Stimulated activated CD4-positive, alpha-beta T cell treated with anti-CD3 and anti-CD28 coated beads, Interleukin-12 subunit alpha, Interleukin-12 subunit beta, amount 100 ng/mL, for 24 hours (primary cell): ENCODE measurements around the gene PTPN14.

ENCODE experiments used
- DNase-seq, 2 experiments: peaks; one replicate each; pipeline ENCODE4 v3.0.0-alpha.2; 2020; ENCODE audit warnings: low read depth in 2 of 2

PTPN14 gene

DNA sequence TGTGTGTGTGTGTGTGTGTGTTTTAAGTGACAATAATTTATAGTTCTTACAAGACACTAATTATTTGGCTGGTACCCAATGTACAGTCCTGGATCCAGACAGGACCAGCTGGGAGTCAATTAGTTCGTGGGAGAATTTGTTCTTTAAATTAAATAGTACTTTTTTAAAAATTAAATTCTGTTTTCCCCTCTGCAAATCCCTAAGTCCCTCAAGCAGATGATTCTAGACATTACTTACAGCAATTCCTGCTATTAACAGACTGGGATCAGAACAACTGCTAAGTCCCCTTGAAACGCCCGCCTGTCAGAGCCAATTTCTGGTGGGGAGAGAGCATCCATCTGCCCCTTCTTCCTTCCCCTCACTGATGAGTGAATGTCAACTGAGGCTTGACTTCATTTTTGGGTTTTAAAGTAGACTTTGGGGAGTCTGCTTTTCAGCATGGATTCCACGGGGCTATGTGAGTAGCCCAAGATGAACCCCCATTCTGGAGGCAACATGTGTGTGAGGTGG, 186.6 kb downstream of the PTPN14 start:
- no peak for DNase-seq

DNA sequence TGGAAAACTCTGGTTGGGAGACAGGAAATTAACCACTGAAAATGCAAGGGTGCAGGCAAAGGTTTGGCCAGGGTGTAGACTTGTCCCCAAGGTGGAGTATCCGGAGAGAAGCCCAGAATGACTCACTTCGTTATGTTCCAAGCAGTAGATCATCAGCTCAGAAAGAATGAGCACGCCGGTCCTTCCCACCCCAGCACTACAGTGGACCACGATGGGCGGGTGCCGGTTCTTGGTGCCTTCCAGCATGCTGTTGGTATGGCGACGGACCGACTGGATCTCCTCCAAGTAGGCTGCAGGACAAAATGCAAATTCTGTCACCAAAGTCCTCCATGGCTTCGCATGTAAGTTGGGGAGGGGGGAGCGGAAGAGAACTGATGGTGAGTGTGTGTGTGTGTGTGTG, 187.0 kb downstream of the PTPN14 start:
- no peak for DNase-seq

DNA sequence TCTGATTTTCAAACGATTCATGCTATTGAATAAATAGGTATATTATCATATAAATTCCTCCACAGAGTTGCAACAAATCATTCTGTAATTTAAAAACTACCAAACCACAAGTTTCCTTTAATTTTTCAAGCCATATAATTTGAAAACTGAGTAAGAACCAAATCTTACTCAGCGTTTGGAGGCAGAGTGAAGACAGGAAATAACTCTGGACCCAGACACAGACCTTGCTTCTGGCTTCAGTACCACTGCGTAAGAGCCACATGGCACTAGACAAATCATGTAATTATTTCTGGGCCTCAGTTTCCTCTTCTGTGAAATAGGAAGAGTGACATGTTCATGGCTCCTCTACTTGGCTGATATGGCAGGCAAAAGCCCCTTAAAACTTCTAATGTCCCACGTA, 188.0 kb downstream of the PTPN14 start:
- DNase-seq, result no peak

DNA sequence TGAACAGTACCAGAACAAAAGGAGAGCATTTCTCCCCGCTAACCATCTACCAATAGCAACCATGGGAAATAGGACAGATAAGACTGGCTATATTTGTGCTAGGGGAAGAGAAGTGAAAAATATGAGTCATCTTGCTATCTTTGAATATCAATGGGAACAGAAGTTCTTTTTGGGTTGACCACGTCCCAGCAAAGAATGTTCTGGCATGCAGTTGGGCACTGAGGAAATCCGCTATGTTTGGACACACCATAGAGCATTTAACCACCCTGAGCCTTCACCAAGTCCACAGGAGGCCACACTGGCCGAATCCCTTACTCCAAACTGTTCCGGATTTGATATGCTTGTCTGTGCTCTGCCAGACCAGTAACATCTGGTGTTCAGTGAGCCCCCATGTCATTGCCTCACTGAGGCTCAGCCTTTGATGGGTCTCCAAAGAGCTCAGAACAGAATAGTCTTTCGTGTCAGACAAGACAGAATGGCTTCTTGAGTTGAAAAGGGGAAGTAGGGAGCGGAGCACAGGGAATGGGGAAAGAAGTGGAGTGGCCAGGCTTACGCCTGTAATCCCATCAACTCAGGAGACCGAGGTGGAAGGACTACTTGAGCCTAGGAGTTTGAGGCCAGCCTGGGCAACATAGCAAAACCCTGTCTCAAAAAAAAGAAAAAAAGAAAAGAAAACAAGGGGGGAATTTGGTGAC, 189.1 kb downstream of the PTPN14 start:
- DNase-seq, result no peak

DNA sequence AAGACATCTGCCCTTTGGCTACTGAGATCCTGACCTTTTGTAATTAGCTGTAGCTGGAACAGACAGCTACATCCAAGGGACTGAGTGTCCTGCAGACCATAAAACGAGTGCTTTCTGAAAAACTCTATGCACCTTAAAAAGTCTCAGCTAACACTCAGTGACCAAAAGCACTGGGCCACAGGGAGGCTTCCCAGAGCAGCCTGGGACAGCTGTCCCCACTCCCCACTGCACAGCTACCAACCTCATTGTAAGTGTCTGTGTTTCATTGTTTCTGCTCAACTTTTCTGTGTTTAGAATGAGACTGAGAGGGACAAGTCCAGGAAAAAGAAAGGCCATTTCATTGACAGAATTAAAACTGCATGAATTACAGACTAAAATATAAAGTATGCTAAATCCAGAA, 189.8 kb downstream of the PTPN14 start:
- no peak for DNase-seq

DNA sequence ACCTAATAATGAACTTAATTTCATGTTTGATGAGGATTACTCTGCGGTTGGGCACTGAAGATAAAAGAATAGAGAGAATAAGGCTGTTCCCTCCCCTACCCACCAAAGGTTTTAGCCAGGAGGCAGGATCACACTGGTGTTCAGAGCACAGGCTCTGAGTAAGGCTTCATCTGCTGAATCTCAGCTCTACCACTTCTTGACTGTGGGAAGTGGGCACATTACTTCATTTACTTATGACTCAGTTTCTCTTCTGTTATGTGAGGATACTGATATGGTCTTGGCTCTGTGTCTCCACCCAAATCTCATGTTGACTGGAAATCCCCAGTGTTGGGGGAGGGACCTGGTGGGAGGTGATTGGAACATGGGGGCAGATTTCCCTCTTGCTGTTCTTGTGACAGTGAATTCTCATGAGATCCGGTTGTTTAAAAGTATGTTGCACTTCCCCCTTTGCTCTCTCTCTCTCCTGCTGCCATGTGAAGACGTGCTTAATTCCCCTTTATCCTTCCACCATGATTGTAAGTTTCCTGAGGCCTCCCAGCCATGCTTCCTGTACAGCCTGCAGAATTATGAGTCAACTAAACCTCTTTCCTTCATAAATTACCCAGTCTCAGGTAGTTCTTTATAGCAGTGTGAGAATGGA, 190.8 kb downstream of the PTPN14 start:
- DNase-seq, result no peak

DNA sequence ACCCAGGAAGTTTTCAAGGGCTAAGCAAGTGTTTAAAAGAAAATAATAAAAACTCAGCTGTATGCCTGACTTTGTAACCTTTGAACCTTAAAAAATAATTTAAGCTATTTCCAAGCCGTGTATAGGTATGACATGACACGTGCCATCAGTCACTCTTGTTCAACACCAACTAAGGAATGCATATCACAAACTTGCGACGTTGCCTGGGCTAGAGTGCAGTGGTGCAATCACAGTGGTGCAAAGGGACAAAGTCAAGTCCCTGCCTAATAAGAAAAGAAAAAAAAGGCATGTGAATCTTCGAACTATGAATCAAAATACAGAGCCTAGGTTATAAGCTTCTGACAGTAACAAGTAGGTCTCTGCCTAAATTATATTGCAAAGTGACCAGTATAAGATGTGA, 191.3 kb downstream of the PTPN14 start:
- DNase-seq, result no peak

DNA sequence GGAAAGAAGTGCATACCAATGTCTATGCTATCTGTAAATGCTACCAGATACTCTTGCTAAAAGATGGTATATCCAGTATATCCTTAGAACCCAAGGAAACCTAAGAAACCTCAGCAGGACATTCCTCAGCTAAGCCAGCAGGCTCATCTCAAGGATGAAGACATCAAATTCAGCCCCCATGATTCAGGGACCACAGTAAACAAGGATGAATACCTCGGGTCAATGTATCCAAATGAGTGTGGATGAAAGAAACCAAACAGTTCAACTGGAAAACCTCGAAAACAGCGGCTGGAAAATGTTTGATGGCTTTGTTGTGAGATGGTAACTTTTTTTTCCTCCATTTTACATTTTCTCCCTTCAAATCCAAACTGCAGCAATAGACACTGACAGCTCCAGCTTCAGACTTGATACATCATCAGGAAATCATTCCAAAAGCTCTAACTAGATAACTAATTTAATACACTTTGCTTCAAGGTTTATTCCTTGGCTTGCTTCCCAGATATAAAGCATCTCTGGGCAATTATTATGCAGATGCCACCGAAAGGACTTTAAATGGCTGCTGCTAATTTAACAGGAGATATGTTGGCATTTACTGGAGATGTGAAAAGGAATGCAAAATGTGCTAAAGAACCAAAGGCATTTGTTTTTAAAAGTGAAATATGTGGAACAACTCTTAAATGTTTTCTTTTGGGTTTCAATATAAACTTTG, 196.8 kb downstream of the PTPN14 start:
- no peak for DNase-seq

DNA sequence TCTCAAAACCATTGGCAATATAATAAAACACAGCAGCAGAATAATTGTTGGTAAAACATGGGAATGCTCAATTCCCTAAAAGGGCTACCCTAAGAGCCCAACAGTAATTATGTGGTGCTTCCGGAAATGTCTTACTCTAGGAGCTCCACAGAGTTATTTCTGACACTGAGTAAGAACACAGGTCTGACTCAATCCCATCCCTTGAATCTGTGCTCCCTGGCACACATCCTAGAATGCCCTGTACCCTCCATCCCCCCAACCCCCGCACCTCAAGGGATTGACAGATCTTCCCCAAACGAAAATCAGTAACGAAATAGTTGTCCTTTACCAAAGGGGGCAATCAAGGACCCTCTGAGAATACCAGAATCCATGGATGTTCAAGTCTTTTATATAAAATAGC, 198.6 kb downstream of the PTPN14 start:
- no peak for DNase-seq

DNA sequence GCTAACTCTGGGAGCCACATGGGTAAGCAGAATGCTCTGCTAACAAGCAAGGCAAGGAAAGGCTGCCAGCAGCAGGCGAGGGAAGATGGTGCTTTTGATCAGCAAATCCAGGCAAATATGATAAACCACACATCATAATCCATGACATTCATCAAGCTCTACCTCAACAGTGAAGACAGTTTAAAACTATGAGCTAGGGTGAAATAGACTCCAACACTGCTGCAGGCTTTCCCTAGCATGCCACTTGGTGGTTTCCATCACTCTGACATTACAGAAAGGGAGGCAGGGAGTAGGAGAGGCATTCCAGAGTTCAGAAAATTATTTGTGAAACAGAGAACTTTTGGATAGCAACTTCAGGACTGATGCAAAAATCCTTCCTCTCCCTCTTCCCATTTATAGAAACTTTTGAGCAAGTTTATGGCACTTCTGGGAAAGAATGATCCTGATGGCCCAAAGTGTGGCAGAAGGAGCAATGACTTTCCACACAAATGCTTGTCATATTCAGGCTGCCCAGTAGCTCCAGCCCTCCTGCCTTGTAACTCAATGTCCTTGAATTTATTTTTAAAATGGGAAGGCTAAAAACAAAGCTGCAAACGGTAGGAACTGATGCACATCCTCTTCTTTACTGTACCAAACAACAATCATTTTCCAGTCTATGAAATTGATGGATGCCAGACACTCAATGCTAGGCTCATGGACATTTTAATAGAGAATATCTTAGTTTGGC, 199.7 kb downstream of the PTPN14 start:
- DNase-seq, result no peak

DNA sequence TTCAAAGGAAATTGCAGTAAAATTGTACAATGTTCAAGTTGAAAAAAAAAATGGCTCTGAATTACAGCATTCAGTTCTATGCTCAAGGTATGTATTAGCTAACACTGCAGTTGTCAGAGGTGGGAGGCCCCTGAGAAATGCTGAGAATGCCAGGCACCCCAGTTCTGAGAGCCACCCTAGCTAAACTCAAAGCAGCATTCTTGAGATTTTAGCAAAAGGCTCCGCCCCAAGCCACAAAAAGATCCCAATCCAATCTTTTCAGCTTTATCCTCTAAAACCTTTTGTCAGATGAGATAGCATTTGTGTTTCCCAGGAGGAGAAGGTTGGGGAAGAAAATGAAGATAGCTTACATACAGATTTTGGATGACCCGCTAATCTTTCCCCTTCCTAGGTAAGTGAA, 201.6 kb downstream of the PTPN14 start:
- no peak for DNase-seq

DNA sequence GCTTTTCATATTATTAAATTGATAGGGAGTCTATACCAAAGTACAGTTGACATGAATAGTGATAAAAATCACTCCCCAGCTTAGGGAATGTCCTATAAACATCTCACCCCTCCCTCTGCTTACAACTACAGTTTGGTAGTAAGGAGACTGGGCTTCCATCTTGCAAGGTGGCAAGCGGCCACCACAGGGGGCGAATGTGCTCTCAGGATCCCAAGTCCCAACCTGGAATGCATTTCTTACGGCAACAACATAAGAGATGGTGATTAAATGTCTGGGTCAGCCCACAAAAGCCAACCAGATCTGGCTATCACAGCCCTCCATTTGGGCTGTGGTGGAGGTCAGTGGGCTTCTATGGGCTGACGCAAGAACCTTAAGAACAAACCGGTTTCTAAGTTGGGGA, 202.4 kb downstream of the PTPN14 start:
- no peak for DNase-seq

DNA sequence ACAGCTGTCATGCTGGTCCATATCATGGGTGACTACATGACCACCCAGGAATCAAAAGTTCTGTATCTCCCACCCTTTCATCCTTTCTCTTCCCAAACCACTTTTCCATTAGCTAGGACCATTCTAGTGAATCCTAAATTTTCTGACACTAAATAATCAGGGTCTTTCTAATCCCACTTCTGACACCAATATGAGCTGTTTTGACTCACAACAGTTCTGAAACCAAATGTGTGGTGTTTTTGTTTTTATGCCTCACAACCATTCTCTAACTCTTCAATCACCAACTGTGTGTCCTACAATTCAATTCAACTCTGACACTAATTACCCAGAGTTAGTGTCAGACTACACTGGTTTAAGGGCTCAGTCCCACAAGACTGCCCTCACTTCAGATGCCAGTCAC, 206.5 kb downstream of the PTPN14 start:
- DNase-seq, result no peak

DNA sequence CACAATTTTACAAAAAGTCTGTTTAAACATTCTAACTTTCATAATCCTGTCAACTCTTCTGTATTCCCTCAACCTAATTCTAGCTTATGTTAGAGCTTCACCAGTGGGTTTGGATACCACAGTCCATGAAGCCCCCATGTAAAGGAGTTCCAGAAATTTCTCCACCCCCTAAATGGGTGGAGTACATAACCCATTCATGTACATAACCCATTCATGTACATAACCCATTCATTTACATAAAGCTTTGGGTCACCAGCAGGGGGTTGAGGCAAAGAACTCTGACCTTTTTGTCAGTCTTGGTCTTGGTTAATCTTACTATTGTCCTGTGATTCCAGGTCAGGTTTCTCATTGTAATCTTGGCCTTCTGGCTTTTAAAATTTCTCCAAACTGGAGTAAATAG, 208.9 kb downstream of the PTPN14 start:
- no peak for DNase-seq

DNA sequence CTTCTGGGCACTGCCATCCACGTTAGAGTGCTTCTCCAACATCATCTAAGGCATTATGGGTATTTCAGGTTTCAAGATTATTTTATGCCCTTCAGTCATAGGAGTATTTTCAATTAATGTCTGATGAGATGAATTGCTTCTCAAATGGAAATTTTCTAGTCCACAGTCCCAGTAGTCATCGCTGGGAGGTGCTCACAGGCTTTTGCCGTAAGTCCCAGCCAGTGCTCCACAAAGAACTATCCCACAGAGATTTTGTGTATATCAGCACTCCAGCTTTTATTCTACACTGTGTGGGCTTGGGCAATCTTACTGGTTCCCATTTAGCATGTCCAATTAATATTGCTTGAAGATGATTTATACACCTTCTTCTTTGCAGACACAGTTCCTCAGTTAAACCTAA, 209.5 kb downstream of the PTPN14 start:
- DNase-seq, result no peak

DNA sequence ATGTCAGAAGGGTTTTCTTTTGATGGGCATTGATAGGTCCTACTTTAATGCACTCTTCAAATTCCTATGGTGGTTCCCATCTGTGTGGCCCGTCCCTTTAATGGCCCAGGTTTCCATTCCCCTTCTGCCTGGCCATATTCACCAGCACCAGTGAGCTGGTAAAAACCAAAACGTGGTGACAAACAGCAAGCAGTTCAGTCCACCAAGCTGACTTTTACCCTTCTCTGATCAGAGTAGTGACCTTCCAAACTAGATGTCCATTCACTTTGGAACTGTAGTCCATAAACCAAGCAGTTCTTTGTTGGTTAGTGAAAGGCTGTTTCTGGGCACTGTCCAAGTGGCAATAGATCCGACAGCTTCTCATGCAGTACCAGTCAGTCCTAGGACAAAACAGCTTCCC, 209.9 kb downstream of the PTPN14 start:
- DNase-seq, result no peak

DNA sequence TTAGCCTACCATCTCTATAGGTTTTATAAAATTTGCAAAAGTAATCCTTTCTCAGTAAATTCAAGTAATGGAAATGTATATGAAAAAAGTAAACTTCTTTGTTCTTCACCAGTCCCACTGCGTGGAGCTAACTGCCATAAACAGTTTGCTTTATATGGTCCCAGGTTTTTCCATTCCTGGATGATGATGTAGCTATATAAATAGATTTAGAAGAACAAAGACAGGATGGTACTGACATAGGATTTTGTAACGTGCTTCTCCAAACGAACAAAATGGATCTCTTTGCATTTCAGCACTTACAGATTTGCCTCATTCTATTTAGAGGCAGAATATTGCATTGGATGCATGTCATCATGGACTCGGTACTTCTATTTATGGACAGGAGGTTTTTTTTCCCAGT, 213.2 kb downstream of the PTPN14 start:
- no peak for DNase-seq

DNA sequence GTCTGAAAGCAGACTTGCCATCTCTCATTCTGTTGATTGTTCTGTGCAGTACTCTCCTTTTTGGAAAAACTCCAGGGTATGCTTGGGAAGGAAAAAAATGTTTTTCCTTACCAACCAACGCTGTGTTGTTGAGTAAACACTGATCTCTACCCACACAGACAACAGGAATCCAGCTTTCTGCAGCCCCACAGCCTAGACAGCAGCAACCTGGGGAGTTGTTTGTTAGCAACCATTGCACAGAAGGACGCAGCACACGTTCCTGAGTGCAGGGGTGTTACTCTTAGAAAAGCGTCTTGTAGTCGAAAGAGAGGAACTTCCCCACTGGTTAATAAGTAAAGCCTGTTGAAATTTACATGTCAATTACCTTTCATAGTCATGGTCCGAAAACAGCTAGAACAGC, 213.9 kb downstream of the PTPN14 start:
- no peak for DNase-seq

DNA sequence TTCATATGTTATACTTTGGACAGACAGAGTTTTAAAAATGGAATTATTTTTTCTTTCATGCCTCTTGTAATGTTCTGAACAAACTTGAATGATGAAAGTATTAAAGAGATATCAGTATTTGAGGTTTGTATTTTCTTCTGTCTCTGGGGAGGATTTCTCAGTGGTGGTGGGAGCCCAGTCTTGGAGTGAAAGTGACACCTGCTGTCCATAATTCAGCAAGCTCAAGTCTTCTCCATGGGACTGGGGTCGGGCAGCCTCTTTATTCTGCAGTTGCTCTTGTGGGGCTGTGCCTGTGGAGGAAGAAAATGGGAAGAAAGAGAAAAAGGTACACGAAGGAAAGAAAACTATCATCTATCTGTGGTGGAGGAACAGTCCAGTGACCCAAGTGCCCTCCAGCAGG, 214.4 kb downstream of the PTPN14 start:
- DNase-seq, result no peak

DNA sequence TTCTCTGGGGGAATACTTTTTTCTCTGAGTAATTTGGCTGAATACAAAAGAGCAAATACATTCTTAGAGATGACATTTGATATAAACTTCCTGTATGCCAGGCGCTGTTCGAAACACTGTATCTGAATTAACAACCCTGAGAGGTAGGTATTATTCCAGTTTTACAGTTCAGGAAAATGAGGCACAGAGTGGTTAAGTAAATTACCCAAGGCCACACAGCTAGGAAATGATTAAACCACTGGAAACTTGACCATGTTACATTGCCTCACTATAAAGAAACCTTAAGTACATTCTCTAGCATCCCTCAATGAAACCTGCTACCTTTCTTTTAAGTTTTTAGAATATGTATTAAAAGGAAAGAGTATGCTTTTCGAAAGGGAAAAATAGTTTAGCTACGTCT, 215.8 kb downstream of the PTPN14 start:
- DNase-seq, result no peak

DNA sequence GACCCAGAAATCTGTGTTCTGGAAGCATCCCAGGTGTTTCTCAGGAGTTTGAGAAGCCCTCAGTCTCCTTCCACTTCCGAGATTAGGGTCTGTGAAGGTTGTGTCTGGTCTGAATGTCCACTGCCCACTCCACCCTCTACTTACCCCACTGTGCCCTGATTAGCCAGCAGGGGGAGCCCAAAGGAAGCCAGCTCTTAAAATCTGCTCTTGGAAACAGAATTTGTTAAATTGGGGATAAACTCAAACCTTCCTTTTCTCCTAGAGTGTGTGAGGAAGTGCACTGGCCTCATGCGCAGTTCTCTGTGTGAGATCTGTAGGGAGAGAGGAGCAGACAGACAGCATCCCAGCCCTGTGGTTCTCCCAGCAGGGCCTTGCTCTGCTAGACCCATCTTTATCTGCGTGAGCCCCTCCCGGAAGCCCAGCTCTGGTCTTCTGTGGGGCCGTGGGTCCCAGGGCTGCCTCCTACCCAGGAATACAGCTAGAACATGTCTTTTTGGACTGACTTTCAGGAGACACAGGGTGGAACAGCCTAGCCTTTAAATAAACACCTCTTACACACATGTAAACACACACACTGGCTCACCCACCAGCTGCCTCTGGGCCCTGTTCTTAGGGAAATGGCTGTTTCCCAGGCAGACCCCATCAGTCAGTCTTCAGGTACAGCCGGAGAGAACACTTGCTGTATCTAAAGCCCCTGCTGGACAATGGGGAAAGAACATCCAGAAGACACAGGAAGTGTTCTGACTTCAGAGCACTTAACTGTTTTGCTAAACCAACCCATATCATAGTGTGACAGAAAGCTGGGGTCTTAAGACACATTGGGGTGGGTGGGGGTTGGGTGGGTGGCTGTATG, 218.2 kb downstream of the PTPN14 start:
- DNase-seq, result peak in 1 of 2 experiments; percentile 24
